Esophagus muscularis mucosa (tissue), 4 donors: Measurements from ENCODE around the gene BMP6. TPM values are rescaled to one million over a fixed set of nuclear protein-coding genes. Genes with fewer than 3 reads are reported as not detected.

Experiments
- DNase-seq: peaks from one replicate; pipeline ENCODE4 v3.0.0-alpha.2; 2017; ENCODE audit errors: extremely low spot score
- H3K27ac ChIP-seq, 4 donors: fragments of 200-600 bp; sonication (generic); replicated peaks in 1 of 4; 1 replicate in 3 of 4; 2 replicates in 1 of 4; pipeline ENCODE4 v1.5.1; 2016 to 2019; ENCODE audit warnings: mild to moderate bottlenecking in 1 of 4
- H3K27me3 ChIP-seq, 4 donors: fragments of 200-600 bp; sonication (generic); one replicate each; pipeline versions ENCODE4 v1.5.1 to v1.6.0; 2016 to 2019
- H3K36me3 ChIP-seq, 4 donors: fragments of 200-600 bp; sonication (generic); one replicate each; pipeline ENCODE4 v1.5.1; 2016 to 2019
- H3K4me1 ChIP-seq, 4 donors: fragments of 200-600 bp; sonication (generic); one replicate each; pipeline ENCODE4 v1.5.1; 2016 to 2019
- H3K4me3 ChIP-seq, 4 donors: fragments of 200-600 bp; sonication (generic); 1 replicate in 2 of 4; 2 replicates in 2 of 4; pipeline ENCODE4 v1.5.1; 2016 to 2019; ENCODE audit warnings: mild to moderate bottlenecking in 4 of 4, moderate library complexity in 1 of 4
- H3K9me3 ChIP-seq, 4 donors: fragments of 200-600 bp; sonication (generic); 1 replicate in 3 of 4; 2 replicates in 1 of 4; pipeline ENCODE4 v1.5.1; 2016 to 2019
- EP300 ChIP-seq: sonication (generic); formaldehyde crosslinking; IDR thresholded peaks from one replicate; pipeline ENCODE4 v1.6.1; 2017; ENCODE audit warnings: antibody characterized with exemption
- POLR2A ChIP-seq: fragments of 450-650 bp; IDR thresholded peaks from one replicate; pipeline ENCODE4 v1.6.1; 2017; ENCODE audit warnings: antibody characterized with exemption, moderate library complexity, mild to moderate bottlenecking, low read depth
- POLR2AphosphoS5 ChIP-seq, 2 donors: sonication (generic); formaldehyde crosslinking; IDR thresholded peaks; one replicate each; pipeline ENCODE4 v1.6.1; 2017; ENCODE audit warnings: antibody characterized with exemption in 2 of 2
- WGBS: methylation state at CpG from one replicate; pipeline ENCODE4 v1.1.5; 2018; 5-methylcytosine and 5-hydroxymethylcytosine counted together
- intact Hi-C: fragments of 100-400 bp; cut with DNase I; formaldehyde crosslinking; loops from one replicate; pipeline ENCODE4 v1.15.1; 2023
- total RNA-seq, 4 donors: library from RNA; depleted of rRNA; stranded (reverse); fragments of >200 nt; gene quantifications; one replicate each; pipeline versions ENCODE4 v1.1.0 to v1.2.1, GENCODE V29; 2016
- TF ChIP-seq, protein P1 (sequence below), 3 experiments: fragments of 200-600 bp in 2 of 3; fragments of 450-650 bp in 1 of 3; sonication (generic) in 2 of 3; IDR thresholded peaks; one replicate each; pipeline ENCODE4 v1.5.1; 2017 to 2019; ENCODE audit warnings: antibody characterized with exemption in 3 of 3, mild to moderate bottlenecking in 2 of 3, moderate library complexity in 1 of 3

BMP6 gene
- total RNA-seq, 4 donors from 2014 or later: 5.1 to 10.0 (median 6.9) TPM

DNA sequence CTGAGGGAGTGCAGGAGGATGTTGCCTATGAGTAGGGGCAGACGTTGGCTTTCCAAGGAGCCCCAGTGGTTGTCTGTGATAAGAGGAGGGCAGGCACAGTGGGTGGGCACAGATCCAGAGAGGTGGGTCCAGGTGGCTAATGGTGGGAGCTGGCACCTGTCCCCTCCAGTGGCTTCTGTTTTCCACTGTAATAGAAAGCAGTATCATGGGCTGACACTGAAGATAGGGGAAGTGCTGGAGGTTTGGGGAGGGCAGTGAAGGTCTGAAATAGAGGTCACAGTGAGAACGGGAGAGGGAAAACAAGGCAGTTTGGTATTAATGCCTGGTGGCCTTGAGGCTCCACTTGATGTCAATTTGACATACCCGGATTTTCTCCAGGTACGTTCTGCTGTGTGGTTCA is 195.1 kb downstream of the BMP6 start:
- 78% methylated on average over 4 of the region's 4 CpGs for WGBS
- Histone ChIP-seq H3K27ac (no peak overlapping the region), H3K36me3 (no peaks in the 10 kb centered on the region), H3K4me3 (no peak overlapping the region), H3K27me3 (peaks cover 0 to 5% (median 0%) of the 10 kb centered on the region in 4 donors), H3K4me1 (peaks cover 0 to 3% (median 0%) of the 10 kb centered on the region in 4 donors), H3K9me3 (peaks cover 0 to 6% (median 6%) of the 10 kb centered on the region in 4 donors)
- DNase-seq: peak; percentile 68
- intact Hi-C loops: no loop called here
- TF ChIP-seq, protein P1, sequence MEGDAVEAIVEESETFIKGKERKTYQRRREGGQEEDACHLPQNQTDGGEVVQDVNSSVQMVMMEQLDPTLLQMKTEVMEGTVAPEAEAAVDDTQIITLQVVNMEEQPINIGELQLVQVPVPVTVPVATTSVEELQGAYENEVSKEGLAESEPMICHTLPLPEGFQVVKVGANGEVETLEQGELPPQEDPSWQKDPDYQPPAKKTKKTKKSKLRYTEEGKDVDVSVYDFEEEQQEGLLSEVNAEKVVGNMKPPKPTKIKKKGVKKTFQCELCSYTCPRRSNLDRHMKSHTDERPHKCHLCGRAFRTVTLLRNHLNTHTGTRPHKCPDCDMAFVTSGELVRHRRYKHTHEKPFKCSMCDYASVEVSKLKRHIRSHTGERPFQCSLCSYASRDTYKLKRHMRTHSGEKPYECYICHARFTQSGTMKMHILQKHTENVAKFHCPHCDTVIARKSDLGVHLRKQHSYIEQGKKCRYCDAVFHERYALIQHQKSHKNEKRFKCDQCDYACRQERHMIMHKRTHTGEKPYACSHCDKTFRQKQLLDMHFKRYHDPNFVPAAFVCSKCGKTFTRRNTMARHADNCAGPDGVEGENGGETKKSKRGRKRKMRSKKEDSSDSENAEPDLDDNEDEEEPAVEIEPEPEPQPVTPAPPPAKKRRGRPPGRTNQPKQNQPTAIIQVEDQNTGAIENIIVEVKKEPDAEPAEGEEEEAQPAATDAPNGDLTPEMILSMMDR (IDR thresholded peaks at IDR 0.05): no peak
- TF ChIP-seq POLR2A: no peak
- no peak for TF ChIP-seq EP300
- no peak for TF ChIP-seq POLR2AphosphoS5 (IDR thresholded peaks at IDR 0.05)

DNA sequence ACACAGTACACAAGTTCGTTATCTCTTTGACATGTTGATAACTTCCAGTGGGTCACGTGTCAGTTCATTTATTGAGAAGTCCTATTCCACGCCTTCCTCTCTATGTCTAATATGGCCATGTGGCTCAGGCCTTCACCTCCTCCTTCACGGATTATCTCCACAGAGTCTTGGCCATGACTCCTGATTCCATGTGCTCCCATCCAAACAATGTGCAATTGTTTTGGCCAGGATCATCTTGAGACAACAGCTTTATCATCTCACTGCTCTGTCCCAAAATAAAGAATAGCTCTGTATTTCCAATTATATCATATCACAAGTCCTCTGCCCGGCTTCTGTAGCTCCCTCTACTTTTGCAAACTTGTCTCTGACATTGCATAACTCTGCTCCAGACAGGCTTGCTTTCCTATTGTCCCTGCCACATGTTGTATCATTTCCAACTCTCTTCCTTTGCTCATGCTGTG is 195.8 kb downstream of the BMP6 start:
- peaks cover 0 to 3% (median 0%) of the 10 kb centered on the region in 4 donors for H3K4me1 ChIP-seq
- no peak overlapping the region for H3K4me3 ChIP-seq
- DNase-seq: peak; percentile 84
- H3K27me3 ChIP-seq: peaks cover 0 to 5% (median 0%) of the 10 kb centered on the region in 4 donors
- intact Hi-C loops: no loop called here
- WGBS: 71% methylated on average over 5 of the region's 5 CpGs
- H3K9me3 ChIP-seq: peaks cover 0 to 10% (median 8%) of the 10 kb centered on the region in 4 donors
- H3K36me3 ChIP-seq: no peaks in the 10 kb centered on the region
- no peak for TF ChIP-seq POLR2A
- TF ChIP-seq POLR2AphosphoS5 (IDR thresholded peaks at IDR 0.05): peak in 1 of 2 donors; percentile 23
- no peak overlapping the region for H3K27ac ChIP-seq

DNA sequence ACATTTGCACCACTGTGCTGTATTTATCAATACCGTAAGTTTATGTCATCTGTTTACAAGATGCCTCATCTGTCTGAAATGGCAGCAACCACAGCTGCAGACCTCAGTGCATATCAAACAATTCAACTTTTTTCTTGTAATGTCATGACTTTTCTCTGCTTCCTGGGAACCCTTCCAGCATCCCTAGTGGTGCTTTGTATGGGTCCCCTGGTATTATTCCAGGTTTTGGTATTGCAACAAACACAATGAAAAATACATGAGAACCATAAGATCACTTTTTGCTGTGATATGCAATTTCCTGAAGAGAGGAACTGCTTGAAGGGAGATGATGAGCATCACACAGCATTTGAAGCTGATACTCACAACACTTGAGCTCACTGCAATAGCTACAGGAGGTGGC is 196.7 kb downstream of the BMP6 start:
- H3K27me3 ChIP-seq: peaks cover 0 to 5% (median 0%) of the 10 kb centered on the region in 4 donors
- TF ChIP-seq, protein P1 (IDR thresholded peaks at IDR 0.05): no peak
- TF ChIP-seq POLR2AphosphoS5 (IDR thresholded peaks at IDR 0.05) (no peak), EP300 (no peak), POLR2A (no peak)
- H3K4me1 ChIP-seq: peaks cover 0 to 3% (median 0%) of the 10 kb centered on the region in 4 donors
- DNase-seq: no peak
- H3K9me3 ChIP-seq: peaks cover 0 to 10% (median 8%) of the 10 kb centered on the region in 4 donors
- no peaks in the 10 kb centered on the region for H3K36me3 ChIP-seq
- intact Hi-C loops: no loop called here
- no peak overlapping the region for H3K4me3 ChIP-seq
- no peak overlapping the region for H3K27ac ChIP-seq
- 64% methylated on average over 1 of the region's 1 CpG for WGBS

DNA sequence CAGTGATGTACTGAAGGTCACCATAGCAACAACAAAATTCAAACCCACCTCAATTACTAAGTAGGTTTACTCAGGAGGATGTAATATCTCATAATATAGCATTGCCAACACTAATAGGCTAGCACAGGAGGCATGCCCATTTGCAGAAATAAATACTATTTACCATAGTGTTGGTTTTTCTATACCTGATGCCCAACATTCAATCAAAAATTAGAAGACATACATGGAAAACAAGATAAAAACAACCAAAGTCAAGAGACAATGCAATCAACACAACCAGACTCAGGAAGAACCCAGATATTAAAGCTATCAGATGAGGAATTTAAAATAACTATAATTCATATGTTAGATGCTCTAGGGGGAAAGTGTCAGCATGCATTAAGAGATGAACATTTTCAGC is 199.0 kb downstream of the BMP6 start:
- Histone ChIP-seq H3K36me3 (no peaks in the 10 kb centered on the region), H3K27ac (no peak overlapping the region), H3K4me1 (peaks cover 0 to 3% (median 0%) of the 10 kb centered on the region in 4 donors), H3K9me3 (peaks cover 0 to 10% (median 8%) of the 10 kb centered on the region in 4 donors), H3K27me3 (peaks cover 0 to 2% (median 0%) of the 10 kb centered on the region in 4 donors), H3K4me3 (no peak overlapping the region)
- intact Hi-C loops: no loop called here
- TF ChIP-seq EP300 (no peak), POLR2A (no peak), POLR2AphosphoS5 (IDR thresholded peaks at IDR 0.05) (no peak)
- TF ChIP-seq, protein P1 (IDR thresholded peaks at IDR 0.05): no peak
- DNase-seq: no peak

Other genes with a start within 250 kb of the BMP6 start
- gene DSP, start 184.4 kb upstream of the BMP6 start, total RNA-seq: 1 to 10 TPM; 2.1 to 9.4 (median 5.9) TPM
- gene SNRNP48, start 135.9 kb upstream of the BMP6 start, total RNA-seq: 10 to 100 TPM in 1 of 4 donors, 1 to 10 TPM in 3; 8.9 to 17.0 (median 9.5) TPM
- 100 to 1,000 TPM in 2 of 4 donors, 10 to 100 TPM in 2; 61.5 to 116 (median 99.0) TPM for gene TXNDC5, start 184.7 kb downstream of the BMP6 start, total RNA-seq